Skeletal muscle tissue (tissue), 4 donors: Measurements from ENCODE around the gene OR51T1. TPM values are rescaled to one million over a fixed set of nuclear protein-coding genes. Genes with fewer than 3 reads are reported as not detected.

Experiments used
- H3K27ac ChIP-seq: one replicate; pipeline ENCODE4 v1.7.0; 2013; ENCODE audit warnings: mild to moderate bottlenecking, low read depth, low read length, inconsistent platforms
- H3K27me3 ChIP-seq, 3 donors: one replicate each; pipeline ENCODE4 v1.7.0; 2013; ENCODE audit warnings: low read length in 3 of 3; ENCODE audit not compliant: control insufficient read depth in 3 of 3, insufficient read depth in 3 of 3
- H3K36me3 ChIP-seq, 3 donors: one replicate each; pipeline ENCODE4 v1.7.0; 2013; ENCODE audit warnings: low read length in 3 of 3; ENCODE audit not compliant: control insufficient read depth in 3 of 3, insufficient read depth in 3 of 3
- H3K4me1 ChIP-seq, 3 donors: one replicate each; pipeline ENCODE4 v1.7.0; 2013; ENCODE audit warnings: low read length in 3 of 3, mild to moderate bottlenecking in 3 of 3; ENCODE audit not compliant: control insufficient read depth in 3 of 3, insufficient read depth in 3 of 3
- H3K4me3 ChIP-seq, 3 donors: one replicate each; pipeline ENCODE4 v1.7.0; 2013; ENCODE audit warnings: low read length in 3 of 3
- H3K9ac ChIP-seq, 3 donors: one replicate each; pipeline ENCODE4 v1.7.0; 2013; ENCODE audit warnings: low read length in 3 of 3, mild to moderate bottlenecking in 3 of 3, moderate library complexity in 2 of 3, low read depth in 1 of 3
- H3K9me3 ChIP-seq, 3 donors: one replicate each; pipeline ENCODE4 v1.7.0; 2013; ENCODE audit warnings: low read length in 3 of 3; ENCODE audit not compliant: control insufficient read depth in 3 of 3
- total RNA-seq: library from RNA; depleted of rRNA; stranded (reverse); fragments of >200 nt; gene quantifications from one replicate; pipeline ENCODE4 v1.2.3, GENCODE V29; 2014
- donor health status: Osteomylitis.

OR51T1 gene
- total RNA-seq, 1 donor from 2014 or later = not detected

DNA sequence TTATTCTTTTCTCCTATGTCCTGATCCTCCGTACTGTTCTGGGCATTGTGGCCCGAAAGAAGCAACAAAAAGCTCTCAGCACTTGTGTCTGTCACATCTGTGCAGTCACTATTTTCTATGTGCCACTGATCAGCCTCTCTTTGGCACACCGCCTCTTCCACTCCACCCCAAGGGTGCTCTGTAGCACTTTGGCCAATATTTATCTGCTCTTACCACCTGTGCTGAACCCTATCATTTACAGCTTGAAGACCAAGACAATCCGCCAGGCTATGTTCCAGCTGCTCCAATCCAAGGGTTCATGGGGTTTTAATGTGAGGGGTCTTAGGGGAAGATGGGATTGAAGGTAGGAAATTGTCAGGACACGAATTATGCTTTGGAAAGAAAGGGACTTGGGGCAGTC lies 843 bp downstream of the OR51T1 start:
- Histone ChIP-seq H3K36me3 (no peaks in the 10 kb centered on the region), H3K4me3 (no peak overlapping the region), H3K27ac (no peak overlapping the region), H3K4me1 (no peaks in the 10 kb centered on the region), H3K9me3 (no peaks in the 10 kb centered on the region), H3K9ac (no peak overlapping the region), H3K27me3 (no peaks in the 10 kb centered on the region)

DNA sequence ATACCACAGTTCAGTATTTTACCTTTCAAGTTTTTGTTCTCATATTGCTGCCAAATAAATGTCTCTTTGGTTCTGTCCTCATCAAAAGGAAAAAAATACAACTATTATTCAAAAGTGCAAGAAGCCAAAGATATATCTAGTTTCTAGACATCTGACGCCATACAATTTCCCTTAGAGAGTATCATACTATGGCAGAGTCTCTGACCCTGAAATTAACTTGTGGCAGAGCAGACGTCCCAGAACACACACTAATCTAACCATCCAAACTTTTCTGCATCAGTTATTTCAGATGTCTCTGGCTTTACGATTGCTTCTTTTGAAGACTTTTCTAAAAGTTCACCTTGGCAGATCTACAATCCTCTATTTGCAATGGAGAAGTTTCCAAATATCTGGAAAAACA lies 2.7 kb downstream of the OR51T1 start:
- Histone ChIP-seq H3K27me3 (no peaks in the 10 kb centered on the region), H3K36me3 (no peaks in the 10 kb centered on the region), H3K9ac (no peak overlapping the region), H3K9me3 (no peaks in the 10 kb centered on the region), H3K4me3 (no peak overlapping the region), H3K27ac (no peak overlapping the region), H3K4me1 (no peaks in the 10 kb centered on the region)

DNA sequence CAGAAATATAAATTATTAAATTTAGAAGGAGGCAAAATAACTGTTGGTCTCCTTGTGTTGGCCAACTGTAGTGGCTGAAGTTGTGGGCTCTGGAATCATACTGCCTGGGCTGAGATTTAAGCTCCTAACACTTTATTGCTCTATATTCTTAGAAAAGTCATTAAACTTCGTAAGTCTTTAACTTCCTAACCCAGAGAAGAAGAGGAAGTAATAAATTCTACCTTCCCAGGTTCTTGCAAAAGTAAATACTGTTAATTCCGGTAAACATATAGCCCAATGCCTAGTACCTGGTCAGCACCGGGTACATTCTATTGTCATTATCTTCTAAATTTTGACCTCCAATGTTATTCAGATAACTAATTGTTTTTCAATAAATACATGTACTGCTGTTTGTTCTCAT lies 4.5 kb downstream of the OR51T1 start:
- H3K4me1 ChIP-seq = no peaks in the 10 kb centered on the region
- H3K9me3 ChIP-seq = no peaks in the 10 kb centered on the region
- H3K36me3 ChIP-seq = no peaks in the 10 kb centered on the region
- H3K27me3 ChIP-seq = no peaks in the 10 kb centered on the region
- H3K9ac ChIP-seq = no peak overlapping the region
- H3K27ac ChIP-seq = no peak overlapping the region
- no peak overlapping the region for H3K4me3 ChIP-seq

DNA sequence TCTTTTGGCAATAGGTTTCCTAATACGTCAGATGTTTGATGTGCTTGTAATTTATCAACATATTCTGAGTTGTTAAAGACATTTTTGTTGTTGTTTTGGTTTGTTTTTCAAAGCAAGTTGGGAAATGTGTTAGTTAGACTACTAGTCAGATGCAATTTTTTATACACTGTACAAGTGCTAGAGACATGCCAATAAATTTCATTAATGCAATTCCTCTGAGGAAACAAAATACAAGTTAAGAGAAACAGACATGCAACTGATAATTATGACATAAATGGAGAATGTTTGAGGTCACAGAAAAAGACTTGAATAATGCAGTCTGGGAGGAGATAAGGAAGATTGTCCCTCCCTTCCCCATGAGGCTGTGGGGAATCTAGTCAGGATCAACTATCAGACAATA lies 5.9 kb downstream of the OR51T1 start:
- Histone ChIP-seq H3K27ac (no peak overlapping the region), H3K36me3 (no peaks in the 10 kb centered on the region), H3K4me1 (no peaks in the 10 kb centered on the region), H3K4me3 (no peak overlapping the region), H3K9ac (no peak overlapping the region), H3K9me3 (no peaks in the 10 kb centered on the region), H3K27me3 (no peaks in the 10 kb centered on the region)

DNA sequence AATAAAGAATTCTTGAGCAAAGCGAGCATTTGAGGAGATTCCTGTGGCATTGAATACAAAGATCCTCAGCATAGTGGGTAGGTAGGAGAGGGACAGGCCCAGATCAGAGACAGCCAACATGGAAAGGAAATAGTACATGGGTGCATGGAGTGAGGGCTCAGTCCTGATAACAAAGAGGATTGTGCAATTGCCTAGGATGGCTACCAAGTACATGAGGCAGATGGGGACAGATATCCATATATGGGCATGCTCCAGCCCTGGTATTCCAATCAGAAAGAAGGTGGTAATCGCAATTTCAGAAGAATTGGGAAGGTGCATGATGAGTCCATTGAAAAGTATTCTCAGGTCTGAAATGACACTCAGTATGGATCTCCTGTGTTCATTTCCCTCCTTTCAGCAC lies 8.6 kb downstream of the OR51T1 start:
- H3K36me3 ChIP-seq = no peaks in the 10 kb centered on the region
- H3K4me1 ChIP-seq = no peaks in the 10 kb centered on the region
- H3K4me3 ChIP-seq = no peak overlapping the region
- no peaks in the 10 kb centered on the region for H3K27me3 ChIP-seq
- no peak overlapping the region for H3K9ac ChIP-seq
- no peak overlapping the region for H3K27ac ChIP-seq
- H3K9me3 ChIP-seq = no peaks in the 10 kb centered on the region

DNA sequence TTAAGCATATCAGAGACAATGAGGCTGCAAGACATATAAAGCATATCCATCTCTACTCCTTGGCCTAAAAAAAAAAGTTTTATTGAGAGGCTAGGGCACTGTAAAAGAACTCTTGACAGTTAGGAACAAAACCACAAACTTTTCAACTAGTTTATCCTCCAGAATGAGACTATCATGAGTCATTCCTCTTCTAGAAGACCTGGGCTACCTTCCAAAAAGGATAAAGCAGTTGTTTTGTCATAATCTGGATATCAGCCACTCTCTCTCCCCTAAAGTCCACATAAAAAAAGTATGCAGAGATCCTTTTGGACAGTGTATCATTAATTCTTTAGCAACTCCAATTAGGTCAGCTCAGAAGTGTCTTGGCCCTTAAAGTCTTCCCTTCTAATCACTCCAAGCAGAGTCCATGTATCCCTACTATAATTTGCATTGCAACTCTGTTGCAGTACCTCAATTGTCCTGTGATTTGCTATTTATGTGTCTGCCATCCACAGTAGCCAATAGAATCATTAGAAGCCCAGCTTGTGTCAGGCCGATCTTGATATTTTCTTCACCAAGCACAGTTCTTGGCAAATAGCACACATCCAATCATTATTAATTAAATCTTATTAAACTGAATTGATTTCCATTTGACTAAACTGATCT lies 10.4 kb downstream of the OR51T1 start:
- Histone ChIP-seq H3K9ac (no peak overlapping the region), H3K27me3 (no peaks in the 10 kb centered on the region), H3K9me3 (no peaks in the 10 kb centered on the region), H3K27ac (no peak overlapping the region), H3K4me3 (no peak overlapping the region), H3K4me1 (no peaks in the 10 kb centered on the region), H3K36me3 (no peaks in the 10 kb centered on the region)

DNA sequence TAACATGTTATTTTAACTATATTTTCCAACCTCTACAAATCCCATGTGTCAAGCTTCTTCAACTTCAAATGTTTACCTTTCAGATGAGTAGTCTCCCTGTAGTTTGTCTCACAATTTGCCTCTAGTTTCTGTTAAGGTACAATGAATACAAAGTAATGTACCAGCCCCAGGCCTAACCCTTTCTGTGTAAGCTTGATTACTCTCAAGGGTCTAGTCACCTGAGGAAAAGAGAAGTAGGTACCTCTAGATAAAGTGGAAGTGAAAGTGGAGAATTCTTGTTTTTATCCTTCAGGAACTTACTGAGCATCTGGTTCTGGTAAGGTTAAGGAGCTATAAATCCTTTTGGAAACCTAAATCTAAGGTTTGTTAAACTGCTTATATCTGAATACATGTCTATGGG lies 21.8 kb downstream of the OR51T1 start, which contains the start of gene OR51A7:
Gene OR51A7, plus strand, starts transcription at position 300 of the 400 bp plus-strand sequence. CDS start 3,587 bp downstream, outside the sequence.
- Histone ChIP-seq H3K4me3 (no peak within 1 kb of the TSS), H3K4me1 (no peaks in the 10 kb centered on the region), H3K36me3 (no peaks in the 10 kb centered on the region), H3K9me3 (no peaks in the 10 kb centered on the region), H3K9ac (no peak within 1 kb of the TSS), H3K27ac (no peak within 1 kb of the TSS), H3K27me3 (no peaks in the 10 kb centered on the region)

DNA sequence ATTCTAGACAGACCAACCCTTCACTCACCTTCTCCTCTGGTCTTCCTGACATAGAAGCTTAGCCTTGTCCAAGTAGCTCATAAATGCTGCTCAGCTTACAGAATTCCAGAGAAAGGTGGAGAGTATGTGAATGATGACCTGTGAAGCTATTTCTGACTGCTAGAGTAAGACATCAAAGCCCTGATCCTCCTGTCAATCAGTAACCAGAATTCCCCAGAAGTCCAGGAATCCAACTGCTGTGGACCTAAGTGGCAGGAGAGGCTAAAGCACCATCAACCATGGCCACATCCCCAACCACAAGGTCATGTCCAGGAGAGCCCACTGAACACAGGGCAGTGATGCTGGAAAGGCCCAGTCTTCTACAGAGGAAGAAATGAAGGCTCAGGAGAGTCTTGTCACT lies 34.9 kb downstream of the OR51T1 start:
- Histone ChIP-seq H3K4me1 (no peaks in the 10 kb centered on the region), H3K27ac (no peak overlapping the region), H3K27me3 (no peaks in the 10 kb centered on the region), H3K9ac (no peak overlapping the region), H3K9me3 (no peaks in the 10 kb centered on the region), H3K4me3 (no peak overlapping the region), H3K36me3 (no peaks in the 10 kb centered on the region)

DNA sequence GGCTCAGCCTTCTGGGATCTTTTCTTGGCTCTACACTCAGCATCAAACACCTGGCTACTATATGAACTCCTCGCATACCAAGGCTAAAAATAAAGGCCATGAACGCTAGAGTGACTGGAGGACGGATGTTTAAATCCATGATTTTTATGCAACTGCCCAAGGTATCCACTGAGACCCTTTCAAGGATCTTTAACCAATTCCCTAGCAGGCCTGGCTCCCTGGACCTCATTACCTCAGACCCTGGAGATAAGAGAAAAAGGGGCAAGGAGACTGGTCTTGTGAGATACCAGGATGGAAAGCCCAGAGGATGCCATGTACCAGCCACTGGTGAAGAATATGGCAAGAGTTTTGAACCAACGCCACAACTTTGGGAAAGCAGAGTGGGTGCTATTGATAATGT lies 37.5 kb downstream of the OR51T1 start, which contains the start of gene OR51G2:
Gene OR51G2, minus strand, starts transcription at position 101 of the 400 bp plus-strand sequence. CDS start 3,687 bp downstream, outside the sequence.
- Histone ChIP-seq H3K4me1 (no peaks in the 10 kb centered on the region), H3K27me3 (peaks cover 0 to 2% (median 0%) of the 10 kb centered on the region in 3 donors), H3K27ac (no peak within 1 kb of the TSS), H3K9ac (no peak within 1 kb of the TSS), H3K36me3 (no peaks in the 10 kb centered on the region), H3K4me3 (no peak within 1 kb of the TSS), H3K9me3 (no peaks in the 10 kb centered on the region)

DNA sequence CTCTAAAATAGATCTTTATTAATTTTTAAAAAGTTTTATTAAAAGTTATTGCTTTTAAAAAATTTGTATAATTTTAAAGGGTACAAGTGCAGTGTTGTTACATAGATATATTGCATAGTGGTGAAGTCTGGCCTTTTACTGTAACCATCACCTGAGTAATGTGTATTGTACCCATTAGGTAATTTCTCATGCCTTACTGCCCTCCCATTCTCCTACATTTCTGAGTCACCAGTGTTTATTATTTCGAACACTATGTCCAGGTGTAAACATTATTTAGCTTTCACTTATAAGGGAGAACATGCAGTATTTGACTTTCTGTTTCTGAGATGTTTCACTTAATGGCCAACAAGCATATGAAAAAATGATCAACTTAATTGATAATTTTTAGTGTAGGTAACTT lies 40.1 kb downstream of the OR51T1 start:
- no peak overlapping the region for H3K9ac ChIP-seq
- H3K4me3 ChIP-seq = no peak overlapping the region
- H3K27me3 ChIP-seq = peaks cover 0 to 2% (median 0%) of the 10 kb centered on the region in 3 donors
- H3K4me1 ChIP-seq = no peaks in the 10 kb centered on the region
- H3K27ac ChIP-seq = no peak overlapping the region
- H3K36me3 ChIP-seq = no peaks in the 10 kb centered on the region
- no peaks in the 10 kb centered on the region for H3K9me3 ChIP-seq
